Measurements from ENCODE around the gene INPP4B. TPM values are rescaled to one million over a fixed set of nuclear protein-coding genes. Genes with fewer than 3 reads are reported as not detected.

Gene INPP4B
- total RNA-seq, 1 donor from 2014 or later, result 4.9 TPM

DNA sequence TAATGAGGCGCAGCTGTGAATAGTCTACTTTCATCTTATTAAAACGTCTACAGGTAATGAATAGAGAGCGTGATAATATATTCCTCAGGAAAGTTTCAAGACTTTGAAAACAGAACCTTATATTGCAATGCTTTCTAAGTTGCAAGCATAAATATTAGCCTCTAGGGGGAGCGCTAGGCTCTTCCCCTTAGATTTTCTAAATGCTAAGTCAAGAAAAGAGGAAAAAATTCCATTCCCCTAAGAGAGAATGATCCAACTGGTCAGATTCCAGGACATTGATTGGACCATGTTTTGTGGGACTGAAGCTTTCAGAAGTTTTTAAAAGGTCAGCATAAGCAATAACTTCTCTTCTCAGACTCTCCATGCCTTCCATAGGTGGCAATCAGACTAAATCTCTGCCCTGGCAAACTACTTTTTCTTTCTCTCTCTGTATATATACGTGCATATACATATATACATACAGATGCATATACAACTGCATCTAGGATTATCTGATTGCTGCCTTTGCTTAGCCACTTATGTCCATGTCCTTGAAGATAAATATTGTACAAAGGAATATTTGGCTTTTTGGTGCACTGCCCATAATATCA lies 492.9 kb downstream of the INPP4B start:
- H3K4me1 Mint-ChIP-seq (ENCODE audit: unreplicated experiment), result peaks cover 19% of the 10 kb centered on the region
- no peak overlapping the region for H3K27ac Mint-ChIP-seq (ENCODE audit: unreplicated experiment)
- H3K4me3 Mint-ChIP-seq (ENCODE audit: unreplicated experiment), result no peak overlapping the region
- DNase-seq (ENCODE audit: low spot score), result peak; percentile 8
- no peaks in the 10 kb centered on the region for H3K9me3 Mint-ChIP-seq (ENCODE audit: unreplicated experiment)
- TF ChIP-seq CTCF (IDR thresholded peaks at IDR 0.05; ENCODE audit: unreplicated experiment), result peak; percentile 83
- no peaks in the 10 kb centered on the region for H3K27me3 Mint-ChIP-seq (ENCODE audit: unreplicated experiment)
- H3K36me3 Mint-ChIP-seq (ENCODE audit: low read depth, unreplicated experiment), result no peaks in the 10 kb centered on the region

GRCh38 chr4:142352712-142353111 lies 493.4 kb downstream of the INPP4B start:
- Mint-ChIP-seq H3K27me3 (ENCODE audit: unreplicated experiment) (no peaks in the 10 kb centered on the region), H3K9me3 (ENCODE audit: unreplicated experiment) (no peaks in the 10 kb centered on the region), H3K4me1 (ENCODE audit: unreplicated experiment) (peaks cover 19% of the 10 kb centered on the region), H3K4me3 (ENCODE audit: unreplicated experiment) (no peak overlapping the region), H3K27ac (ENCODE audit: unreplicated experiment) (no peak overlapping the region), H3K36me3 (ENCODE audit: low read depth, unreplicated experiment) (no peaks in the 10 kb centered on the region)
- TF ChIP-seq CTCF (IDR thresholded peaks at IDR 0.05; ENCODE audit: unreplicated experiment), result no peak
- DNase-seq (ENCODE audit: low spot score), result no peak

DNA sequence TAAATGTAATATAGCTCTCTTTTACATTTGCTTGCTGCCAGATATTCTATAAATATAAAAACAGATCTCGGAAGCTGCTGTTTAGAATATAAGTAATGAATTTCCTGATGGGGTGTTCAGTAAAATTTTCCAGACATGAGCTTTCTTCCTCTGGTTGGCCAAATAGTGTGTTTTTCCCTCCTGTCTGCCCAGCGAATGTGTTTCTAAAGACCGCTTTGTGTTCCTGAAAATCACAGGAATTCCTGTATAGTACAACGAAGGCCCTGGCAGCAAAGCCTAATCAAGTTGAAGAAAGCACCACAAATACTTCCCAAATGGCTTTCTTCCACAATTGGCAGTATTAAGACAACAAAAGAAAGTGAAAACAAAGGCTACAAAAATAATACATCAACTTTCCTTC lies 494.1 kb downstream of the INPP4B start:
- Mint-ChIP-seq H3K9me3 (ENCODE audit: unreplicated experiment) (no peaks in the 10 kb centered on the region), H3K4me3 (ENCODE audit: unreplicated experiment) (no peak overlapping the region), H3K27me3 (ENCODE audit: unreplicated experiment) (no peaks in the 10 kb centered on the region), H3K36me3 (ENCODE audit: low read depth, unreplicated experiment) (no peaks in the 10 kb centered on the region), H3K4me1 (ENCODE audit: unreplicated experiment) (peaks cover 19% of the 10 kb centered on the region), H3K27ac (ENCODE audit: unreplicated experiment) (peak overlapping the region; percentile 90)
- TF ChIP-seq CTCF (IDR thresholded peaks at IDR 0.05; ENCODE audit: unreplicated experiment), result no peak
- no peak for DNase-seq (ENCODE audit: low spot score)

GRCh38 chr4:142350871-142351270 lies 495.2 kb downstream of the INPP4B start:
- no peak overlapping the region for H3K4me3 Mint-ChIP-seq (ENCODE audit: unreplicated experiment)
- H3K27me3 Mint-ChIP-seq (ENCODE audit: unreplicated experiment), result no peaks in the 10 kb centered on the region
- no peak for TF ChIP-seq CTCF (IDR thresholded peaks at IDR 0.05; ENCODE audit: unreplicated experiment)
- DNase-seq (ENCODE audit: low spot score), result no peak
- H3K36me3 Mint-ChIP-seq (ENCODE audit: low read depth, unreplicated experiment), result no peaks in the 10 kb centered on the region
- no peak overlapping the region for H3K27ac Mint-ChIP-seq (ENCODE audit: unreplicated experiment)
- peaks cover 19% of the 10 kb centered on the region for H3K4me1 Mint-ChIP-seq (ENCODE audit: unreplicated experiment)
- H3K9me3 Mint-ChIP-seq (ENCODE audit: unreplicated experiment), result no peaks in the 10 kb centered on the region

DNA sequence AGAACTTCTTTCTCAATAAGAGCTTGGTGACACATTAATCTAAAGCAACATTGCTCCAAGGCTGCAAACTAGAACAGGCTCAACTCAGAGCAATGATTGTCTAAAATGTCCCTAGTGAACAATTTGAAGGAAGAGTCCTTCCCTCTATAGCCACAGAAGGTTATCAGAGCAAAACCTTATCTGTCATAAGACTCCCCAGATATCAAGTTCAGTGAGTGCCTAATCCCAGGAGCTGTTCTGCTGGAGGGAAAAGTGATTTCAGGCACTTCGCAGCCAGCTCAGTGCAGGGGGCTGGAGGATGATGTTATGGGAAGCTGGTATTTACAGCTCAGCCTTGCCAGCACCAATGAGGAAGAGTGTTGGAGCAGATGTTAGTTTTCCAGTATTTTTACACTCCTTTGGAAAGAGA lies 497.5 kb downstream of the INPP4B start:
- H3K4me1 Mint-ChIP-seq (ENCODE audit: unreplicated experiment), result peaks cover 19% of the 10 kb centered on the region
- no peaks in the 10 kb centered on the region for H3K9me3 Mint-ChIP-seq (ENCODE audit: unreplicated experiment)
- DNase-seq (ENCODE audit: low spot score), result no peak
- no peak overlapping the region for H3K27ac Mint-ChIP-seq (ENCODE audit: unreplicated experiment)
- no peak for TF ChIP-seq CTCF (IDR thresholded peaks at IDR 0.05; ENCODE audit: unreplicated experiment)
- no peak overlapping the region for H3K4me3 Mint-ChIP-seq (ENCODE audit: unreplicated experiment)
- no peaks in the 10 kb centered on the region for H3K27me3 Mint-ChIP-seq (ENCODE audit: unreplicated experiment)
- no peaks in the 10 kb centered on the region for H3K36me3 Mint-ChIP-seq (ENCODE audit: low read depth, unreplicated experiment)

Data from endothelial cell (in vitro differentiated cells).